Neural progenitor cell (in vitro differentiated cells): Measurements from ENCODE around the gene GLG1.

Experiments
- CTCF ChIP-seq: fragments of 200-600 bp; sonication (generic); IDR thresholded peaks from 2 replicates; pipeline ENCODE4 v1.5.1; 2017; ENCODE audit warnings: antibody characterized with exemption, mild to moderate bottlenecking
- EZH2 ChIP-seq: fragments of 200-600 bp; sonication (generic); IDR thresholded peaks from 2 replicates; pipeline ENCODE4 v1.6.1; 2017; ENCODE audit warnings: antibody characterized with exemption, mild to moderate bottlenecking, moderate library complexity
- EZH2phosphoT487 ChIP-seq: fragments of 200-600 bp; sonication (generic); IDR thresholded peaks from 2 replicates; pipeline ENCODE4 v1.6.1; 2017; ENCODE audit warnings: antibody characterized with exemption

DNA sequence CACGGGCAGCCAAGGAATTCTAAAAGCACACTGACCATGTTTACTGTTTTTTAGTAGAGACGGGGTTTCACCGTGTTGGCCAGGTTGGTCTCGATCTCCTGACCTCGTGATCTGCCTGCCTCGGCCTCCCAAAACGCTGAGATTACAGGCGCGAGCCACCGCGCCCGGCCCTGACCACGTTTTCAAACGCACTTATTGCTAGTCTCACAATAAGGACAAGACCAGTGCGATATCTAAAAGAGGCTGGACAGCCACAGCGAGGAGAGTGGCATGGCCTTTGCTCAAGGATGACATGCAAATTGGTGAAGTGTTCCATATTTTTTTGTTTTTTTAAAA lies 150.7 kb downstream of the GLG1 start:
- TF ChIP-seq EZH2 (no peak), CTCF (no peak), EZH2phosphoT487 (no peak)
